PC-3 (cell line): ENCODE measurements around the gene BAG5. TPM values are rescaled to one million over a fixed set of nuclear protein-coding genes. Genes with fewer than 3 reads are reported as not detected.

Source experiments
- ATAC-seq: fragments of 200-7000 bp; cut with Tn5 transposase; 2 replicates; pipeline ENCODE4 v1.9.1; 2020; ENCODE audit warnings: mild to moderate bottlenecking, moderate library complexity
- BruUV-seq: library from RNA; stranded (reverse); fragments of 400-500 nt; replicated peaks from 2 replicates; lab custom pipeline; 2021; lab: Mats Ljungman, UMichigan
- CTCF ChIA-PET: fragments of 300-600 bp; sonication (Branson Sonifier 250); formaldehyde crosslinking; loops from one replicate; lab custom pipeline; 2022; ENCODE audit warnings: antibody characterized with exemption; lab: Charles Lee
- POLR2A ChIA-PET: fragments of 300-600 bp; sonication (Branson Sonifier 250); formaldehyde crosslinking; loops from one replicate; lab custom pipeline; 2022; ENCODE audit warnings: antibody characterized with exemption; ENCODE audit not compliant: unreplicated experiment; lab: Charles Lee
- DNase-seq: peaks from one replicate; pipeline ENCODE4 v3.0.0-alpha.2; 2015
- H2AFZ ChIP-seq: fragments of 300-600 bp; sonication (generic); 2 replicates; pipeline ENCODE4 v1.6.0; 2016; ENCODE audit warnings: antibody characterized with exemption, low read length
- H3F3A ChIP-seq: fragments of 300-600 bp; sonication (generic); one replicate; pipeline ENCODE4 v1.6.0; 2017; ENCODE audit warnings: antibody characterized with exemption, low read length, control low read depth, mild to moderate bottlenecking; ENCODE audit not compliant: unreplicated experiment
- H3K27ac ChIP-seq: fragments of 300-600 bp; sonication (generic); 2 replicates; pipeline ENCODE4 v1.5.1; 2016; ENCODE audit warnings: mild to moderate bottlenecking, low read length
- H3K27me3 ChIP-seq: fragments of 300-600 bp; sonication (generic); 2 replicates; pipeline ENCODE4 v1.6.1; 2016; ENCODE audit warnings: low read length, mixed read lengths
- H3K36me3 ChIP-seq: fragments of 300-600 bp; sonication (generic); 2 replicates; pipeline ENCODE4 v1.6.1; 2016; ENCODE audit warnings: low read depth, mixed run types, low read length, mixed read lengths
- H3K4me1 ChIP-seq: fragments of 300-600 bp; sonication (generic); 2 replicates; pipeline ENCODE4 v1.5.1; 2016; ENCODE audit warnings: low read length; ENCODE audit not compliant: insufficient read depth
- H3K4me2 ChIP-seq: fragments of 300-600 bp; sonication (generic); 2 replicates; pipeline ENCODE4 v1.6.0; 2016; ENCODE audit warnings: low read length
- H3K4me3 ChIP-seq: fragments of 300-600 bp; sonication (generic); 2 replicates; pipeline ENCODE4 v1.5.1; 2016; ENCODE audit warnings: mild to moderate bottlenecking, low read length, mixed read lengths
- H3K79me2 ChIP-seq: fragments of 300-600 bp; sonication (generic); 2 replicates; pipeline ENCODE4 v1.6.1; 2017; ENCODE audit warnings: low read length, mixed read lengths
- H3K9ac ChIP-seq: fragments of 300-600 bp; sonication (generic); 2 replicates; pipeline ENCODE4 v1.6.0; 2016; ENCODE audit warnings: mild to moderate bottlenecking, low read length
- H3K9me2 ChIP-seq: fragments of 300-600 bp; sonication (generic); replicated peaks from 2 replicates; pipeline ENCODE4 v1.6.1; 2016; ENCODE audit warnings: mixed run types, low read length, mixed read lengths
- H3K9me3 ChIP-seq: fragments of 300-600 bp; sonication (generic); 2 replicates; pipeline ENCODE4 v1.6.1; 2016; ENCODE audit warnings: low read length, mixed read lengths
- H4K20me1 ChIP-seq: fragments of 300-600 bp; sonication (generic); 2 replicates; pipeline ENCODE4 v1.6.1; 2016; ENCODE audit warnings: low read length, mixed read lengths
- EZH2 ChIP-seq: fragments of 300-600 bp; sonication (generic); IDR thresholded peaks from one replicate; pipeline ENCODE4 v1.6.1; 2017; ENCODE audit warnings: antibody characterized with exemption, mild to moderate bottlenecking, low read length; ENCODE audit not compliant: unreplicated experiment
- EZH2phosphoT487 ChIP-seq: fragments of 300-600 bp; sonication (generic); IDR thresholded peaks from 2 replicates; pipeline ENCODE4 v1.6.1; 2018; ENCODE audit warnings: mild to moderate bottlenecking, antibody characterized with exemption, low read length, borderline replicate concordance
- intact Hi-C: fragments of 100-400 bp; cut with micrococcal nuclease; formaldehyde crosslinking; loops from 2 replicates; pipeline ENCODE4 v1.9.0; 2023
- total RNA-seq: library from RNA; depleted of rRNA; stranded (reverse); fragments of >200 nt; gene quantifications from 2 replicates; pipeline ENCODE4 v1.2.3, GENCODE V29; 2014
- TF ChIP-seq, protein P1 (sequence below): fragments of 300-600 bp; sonication (generic); conservative IDR thresholded peaks from 2 replicates; pipeline ENCODE4 v1.5.1; 2017; ENCODE audit warnings: antibody characterized with exemption, low read depth, mild to moderate bottlenecking, low read length

The BAG5 gene
- total RNA-seq, 1 experiment from 2014 or later, result 33.0 TPM

DNA sequence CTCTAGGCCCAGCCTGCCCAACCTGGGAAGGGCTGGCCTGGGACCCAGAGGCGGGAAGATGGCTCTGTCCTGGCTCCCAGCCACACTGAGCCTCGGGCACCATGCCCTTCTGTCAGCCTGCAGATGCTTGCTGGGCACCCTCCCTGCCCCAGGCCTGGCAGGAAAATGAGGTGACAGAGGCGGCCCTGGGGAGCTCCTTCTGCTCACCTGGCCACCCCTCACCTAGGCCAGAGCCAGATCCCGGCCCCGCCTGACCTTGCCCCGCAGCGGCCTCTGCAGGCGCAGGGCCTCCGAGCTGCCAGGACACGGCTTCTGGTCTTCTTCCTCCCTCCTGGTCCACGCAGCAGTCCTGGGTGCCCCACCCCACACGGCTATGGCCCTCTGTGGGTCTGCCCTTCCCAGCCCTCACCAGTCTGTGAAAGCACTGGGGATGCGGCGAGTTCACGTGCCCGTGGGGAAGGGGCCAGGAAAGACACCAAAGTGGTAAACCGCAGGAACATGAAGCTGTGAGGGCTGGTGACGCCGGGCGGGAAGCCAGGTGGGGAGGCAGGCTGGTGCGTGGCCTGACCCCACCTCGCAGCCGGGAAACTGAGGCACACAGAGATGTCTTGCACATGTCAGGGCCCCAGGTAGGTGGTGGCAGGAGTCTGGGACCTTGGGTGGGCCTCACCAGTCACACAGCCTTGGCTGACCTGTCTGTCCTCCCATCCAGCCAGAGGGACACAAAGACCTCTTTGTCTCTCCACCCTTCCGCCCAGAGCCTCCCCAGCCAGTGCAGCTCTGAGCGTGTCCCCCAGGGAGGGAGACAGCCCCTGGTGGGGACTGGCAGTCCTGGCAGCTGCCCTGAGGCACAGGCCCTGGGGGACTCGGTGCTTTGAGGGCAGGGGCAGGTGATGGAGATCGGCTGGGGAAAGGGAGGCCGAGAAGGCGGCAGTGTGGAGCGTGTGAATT is 12.8 kb downstream of the BAG5 start:
- Histone ChIP-seq H3K9me3 (no peaks in the 10 kb centered on the region), H3K9me2 (no peaks in the 10 kb centered on the region), H2AFZ (no peak overlapping the region), H3K27me3 (no peaks in the 10 kb centered on the region), H3F3A (no peaks in the 10 kb centered on the region), H3K27ac (no peak overlapping the region), H3K4me3 (no peak overlapping the region), H4K20me1 (no peaks in the 10 kb centered on the region), H3K36me3 (no peaks in the 10 kb centered on the region), H3K9ac (no peak overlapping the region), H3K79me2 (no peaks in the 10 kb centered on the region), H3K4me1 (peaks cover 15% of the 10 kb centered on the region), H3K4me2 (no peak overlapping the region)
- intact Hi-C loops, result no loop called here
- ChIA-PET CTCF (no interaction called here), POLR2A (no interaction called here)
- no peak for ATAC-seq
- TF ChIP-seq EZH2 (no peak), EZH2phosphoT487 (no peak)
- TF ChIP-seq, protein P1, sequence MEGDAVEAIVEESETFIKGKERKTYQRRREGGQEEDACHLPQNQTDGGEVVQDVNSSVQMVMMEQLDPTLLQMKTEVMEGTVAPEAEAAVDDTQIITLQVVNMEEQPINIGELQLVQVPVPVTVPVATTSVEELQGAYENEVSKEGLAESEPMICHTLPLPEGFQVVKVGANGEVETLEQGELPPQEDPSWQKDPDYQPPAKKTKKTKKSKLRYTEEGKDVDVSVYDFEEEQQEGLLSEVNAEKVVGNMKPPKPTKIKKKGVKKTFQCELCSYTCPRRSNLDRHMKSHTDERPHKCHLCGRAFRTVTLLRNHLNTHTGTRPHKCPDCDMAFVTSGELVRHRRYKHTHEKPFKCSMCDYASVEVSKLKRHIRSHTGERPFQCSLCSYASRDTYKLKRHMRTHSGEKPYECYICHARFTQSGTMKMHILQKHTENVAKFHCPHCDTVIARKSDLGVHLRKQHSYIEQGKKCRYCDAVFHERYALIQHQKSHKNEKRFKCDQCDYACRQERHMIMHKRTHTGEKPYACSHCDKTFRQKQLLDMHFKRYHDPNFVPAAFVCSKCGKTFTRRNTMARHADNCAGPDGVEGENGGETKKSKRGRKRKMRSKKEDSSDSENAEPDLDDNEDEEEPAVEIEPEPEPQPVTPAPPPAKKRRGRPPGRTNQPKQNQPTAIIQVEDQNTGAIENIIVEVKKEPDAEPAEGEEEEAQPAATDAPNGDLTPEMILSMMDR, result no peak
- no peak for DNase-seq
- no TSS peak for BruUV-seq

DNA sequence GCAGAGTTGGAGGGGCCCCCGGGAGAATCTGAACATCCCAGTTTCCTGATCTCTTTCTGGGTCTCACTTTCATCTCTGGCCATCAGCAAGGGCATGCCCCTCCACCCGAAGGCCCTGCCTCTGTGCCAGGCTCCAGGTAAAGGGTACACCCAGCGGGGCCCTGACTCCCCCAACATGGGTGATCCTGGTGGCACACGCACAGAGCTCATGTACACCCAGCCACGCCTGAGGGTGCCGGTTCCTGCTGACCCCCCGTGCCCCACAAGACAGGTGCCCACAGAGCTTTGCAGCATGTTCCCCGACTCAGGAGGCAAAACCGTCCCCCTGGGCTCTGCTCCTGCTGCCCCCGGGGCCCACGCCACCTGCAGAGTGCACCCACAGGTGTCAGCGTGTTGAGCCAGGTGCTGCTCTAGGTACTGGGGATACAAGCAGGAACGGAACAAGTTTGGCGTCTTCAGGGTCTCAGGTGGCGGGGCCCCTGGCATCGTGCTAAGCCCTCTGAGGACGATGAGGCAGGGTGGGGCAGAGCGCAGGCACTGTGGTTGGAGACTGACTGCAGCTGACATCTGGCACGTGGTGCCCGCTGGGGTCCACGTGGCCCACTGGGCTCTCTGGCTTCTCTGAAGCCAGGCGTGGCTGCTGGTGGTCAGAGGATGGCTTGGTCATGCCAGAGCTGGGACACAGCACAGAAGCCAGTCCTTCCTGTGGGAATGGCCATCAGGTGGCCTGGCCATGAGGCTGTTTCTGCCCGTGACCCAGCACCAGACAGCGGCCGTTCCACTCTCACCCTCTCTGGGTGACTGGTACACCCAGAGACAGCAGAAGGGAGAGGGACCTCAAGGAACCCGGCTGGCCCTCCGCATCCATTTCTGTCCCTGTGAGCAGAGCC is 13.8 kb downstream of the BAG5 start:
- Histone ChIP-seq H3K9me3 (no peaks in the 10 kb centered on the region), H3K27ac (no peak overlapping the region), H3K79me2 (no peaks in the 10 kb centered on the region), H3F3A (no peaks in the 10 kb centered on the region), H2AFZ (no peak overlapping the region), H3K36me3 (no peaks in the 10 kb centered on the region), H3K4me2 (no peak overlapping the region), H3K9me2 (no peaks in the 10 kb centered on the region), H3K4me1 (peaks cover 15% of the 10 kb centered on the region), H3K9ac (no peak overlapping the region), H3K4me3 (no peak overlapping the region), H3K27me3 (no peaks in the 10 kb centered on the region), H4K20me1 (no peaks in the 10 kb centered on the region)
- DNase-seq, result no peak
- TF ChIP-seq EZH2 (no peak), EZH2phosphoT487 (no peak)
- TF ChIP-seq, protein P1, result no peak
- intact Hi-C loops, result no loop called here
- ATAC-seq, result no peak
- CTCF ChIA-PET, result no interaction called here
- no TSS peak for BruUV-seq
- POLR2A ChIA-PET, result no interaction called here
